HG02970 (cell line): ENCODE results near the gene SPSB4.

Experiments used
- ATAC-seq: cut with Tn5 transposase; IDR thresholded peaks from one replicate; pipeline ENCODE4 v1.9.1; 2021; ENCODE audit warnings: mild to moderate bottlenecking, moderate library complexity, moderate number of reproducible peaks; ENCODE audit not compliant: unreplicated experiment, low FRiP score

SPSB4 gene

DNA sequence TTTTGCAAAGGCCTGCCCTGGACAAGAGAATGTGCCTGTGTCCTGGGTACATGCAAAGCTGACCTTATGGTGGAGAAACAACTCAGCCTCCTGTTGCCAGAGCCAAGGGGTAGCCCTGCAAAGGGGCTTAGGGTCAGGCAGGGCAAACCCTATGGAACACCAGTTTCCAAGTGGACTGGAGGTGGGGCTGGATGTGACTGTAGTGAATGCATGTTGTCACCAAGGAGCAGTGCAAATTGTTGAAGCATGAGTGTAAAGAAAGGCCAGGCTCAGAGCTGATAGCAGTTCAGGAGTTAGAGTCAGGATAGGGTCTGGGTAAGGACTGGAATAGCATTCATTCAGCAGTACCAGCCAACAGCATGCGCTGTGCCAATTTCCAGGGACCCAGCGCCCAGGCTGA is 97.6 kb downstream of the SPSB4 start:
- ATAC-seq = no peak

GRCh38 chr3:141150081-141150830 is 99.1 kb downstream of the SPSB4 start:
- no peak for ATAC-seq

GRCh38 chr3:141150931-141151330 is 99.8 kb downstream of the SPSB4 start:
- ATAC-seq = no peak

GRCh38 chr3:141151439-141151838 is 100.3 kb downstream of the SPSB4 start:
- no peak for ATAC-seq

- no peak for ATAC-seq
Observed at GRCh38 chr3:141152130-141152529, 101.0 kb downstream of the SPSB4 start.

DNA sequence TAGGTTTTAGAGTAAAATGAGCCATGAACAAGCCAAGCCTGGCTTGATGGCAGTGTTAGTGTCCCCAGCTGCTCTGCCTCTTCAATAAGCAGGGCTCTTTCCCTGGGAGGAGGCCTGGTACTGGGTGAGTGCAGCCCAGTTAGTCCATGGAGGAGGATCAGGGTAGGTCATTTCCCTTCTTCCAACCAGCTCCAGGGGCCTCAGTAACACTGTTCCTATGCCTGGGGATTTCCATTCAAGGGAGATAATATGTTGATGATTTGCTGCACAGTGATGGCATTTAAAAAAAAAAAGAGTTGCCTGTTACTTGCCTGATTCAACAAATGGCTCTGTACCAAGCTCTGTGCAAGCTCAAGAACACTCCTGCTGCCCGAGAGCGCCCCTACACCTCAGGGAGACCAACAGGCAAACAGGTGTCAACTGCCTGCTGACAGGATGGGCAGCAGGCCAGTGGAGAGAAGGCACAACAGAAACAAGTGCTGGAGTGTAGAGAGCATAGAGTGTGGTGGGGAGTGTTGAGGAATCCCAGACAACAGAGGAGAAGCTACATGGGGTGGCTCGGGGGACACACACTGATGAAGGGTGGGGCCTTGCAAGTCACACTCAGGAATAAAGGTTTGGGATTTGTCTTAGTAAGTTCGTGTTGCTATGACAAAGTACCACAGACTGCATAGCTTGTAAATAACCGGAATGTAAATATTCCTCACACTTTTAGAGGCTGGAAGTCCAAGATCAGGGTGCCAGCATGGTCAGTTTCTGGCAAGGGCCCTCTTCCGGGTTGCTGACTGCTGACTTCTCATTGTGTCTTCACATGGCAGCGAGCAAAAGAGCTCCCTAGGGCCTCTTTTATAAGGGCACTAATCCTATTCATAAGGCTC is 101.9 kb downstream of the SPSB4 start:
- no peak for ATAC-seq

GRCh38 chr3:141153679-141153966 is 102.5 kb downstream of the SPSB4 start:
- ATAC-seq = no peak

- ATAC-seq = no peak
Observed at GRCh38 chr3:141164852-141165251, 113.7 kb downstream of the SPSB4 start.

DNA sequence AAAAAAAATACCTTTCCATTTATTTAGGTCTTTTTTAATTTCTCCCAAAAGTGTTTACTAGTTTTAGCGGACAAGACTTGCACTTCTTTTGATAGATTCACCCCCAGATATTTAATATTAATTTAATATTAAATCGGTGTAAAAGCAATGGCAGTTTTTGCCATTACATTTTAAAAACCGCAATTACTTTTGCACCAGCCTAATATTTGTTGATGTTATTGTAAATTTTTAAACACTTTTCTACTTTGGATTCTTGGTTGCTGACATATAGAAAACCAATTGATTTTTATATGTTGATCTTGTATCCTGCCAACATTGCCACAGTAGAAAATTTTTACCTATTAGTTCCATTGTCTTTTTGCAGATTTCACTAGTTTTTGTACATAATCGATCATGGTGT is 116.5 kb downstream of the SPSB4 start:
- ATAC-seq = no peak

DNA sequence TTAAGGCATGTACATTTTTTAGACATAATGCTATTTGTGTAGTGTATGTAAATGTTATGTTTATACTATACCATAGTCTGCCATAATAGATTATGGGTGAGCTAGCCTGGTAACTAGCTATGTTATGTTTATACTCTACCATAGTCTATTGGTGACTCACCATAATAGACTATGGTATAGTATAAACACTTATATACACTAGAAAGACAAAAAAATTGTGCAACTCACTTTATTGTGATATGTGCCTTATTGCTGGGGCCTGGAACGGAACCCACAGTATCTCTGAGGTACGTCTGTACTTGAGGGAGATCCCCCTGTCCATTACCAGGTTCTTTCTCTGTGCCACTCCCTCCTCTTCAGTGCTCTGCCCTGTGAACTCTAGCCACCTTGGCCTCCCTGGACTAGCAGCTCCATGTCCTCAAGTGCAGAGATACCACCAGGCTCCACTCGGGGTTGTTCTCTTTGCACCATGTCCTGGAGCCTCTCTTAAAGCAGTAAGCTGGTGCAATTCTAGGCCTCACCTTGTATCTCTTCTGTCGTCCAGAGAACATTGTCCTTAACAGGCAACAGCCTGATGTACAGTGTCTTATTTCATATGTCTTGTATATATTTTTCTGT is 119.6 kb downstream of the SPSB4 start:
- no peak for ATAC-seq

- no peak for ATAC-seq
Observed at GRCh38 chr3:141174674-141175073, 123.5 kb downstream of the SPSB4 start.

DNA sequence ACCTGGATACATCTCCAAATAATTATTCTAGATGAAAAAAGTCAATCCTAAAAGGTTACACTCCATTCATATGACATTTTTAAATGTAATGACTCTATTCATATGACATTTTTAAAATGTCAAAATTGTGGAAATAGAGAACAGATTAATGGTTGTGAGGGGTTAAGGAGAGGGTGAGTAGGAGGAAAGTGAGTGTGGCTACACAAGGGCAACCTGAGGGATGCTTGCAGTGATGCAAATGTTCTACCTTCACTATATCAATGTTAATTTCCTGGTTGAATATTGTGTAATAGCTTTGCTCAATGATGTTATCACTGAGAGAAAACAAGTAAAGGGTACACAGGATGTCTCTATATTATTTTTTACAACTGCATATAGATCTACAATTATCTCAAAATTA is 125.6 kb downstream of the SPSB4 start:
- ATAC-seq = no peak

DNA sequence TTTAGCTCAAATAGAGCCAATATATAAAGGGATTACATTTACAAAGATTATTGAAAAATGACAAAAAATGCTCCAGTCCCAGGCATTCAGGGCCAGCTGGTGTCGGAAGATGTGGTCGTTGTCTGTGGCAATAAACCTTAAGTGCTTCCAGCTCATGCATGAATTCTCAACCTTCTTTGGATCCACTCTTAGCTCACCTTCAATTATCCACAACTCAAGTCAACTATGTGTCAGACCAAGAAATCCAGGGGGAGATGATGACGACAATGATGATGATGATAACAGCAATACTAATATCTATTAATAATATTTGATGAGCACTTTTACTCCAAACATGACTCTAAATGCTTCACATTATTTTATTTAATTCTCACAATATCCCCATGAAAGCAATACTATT is 126.9 kb downstream of the SPSB4 start:
- ATAC-seq = no peak

DNA sequence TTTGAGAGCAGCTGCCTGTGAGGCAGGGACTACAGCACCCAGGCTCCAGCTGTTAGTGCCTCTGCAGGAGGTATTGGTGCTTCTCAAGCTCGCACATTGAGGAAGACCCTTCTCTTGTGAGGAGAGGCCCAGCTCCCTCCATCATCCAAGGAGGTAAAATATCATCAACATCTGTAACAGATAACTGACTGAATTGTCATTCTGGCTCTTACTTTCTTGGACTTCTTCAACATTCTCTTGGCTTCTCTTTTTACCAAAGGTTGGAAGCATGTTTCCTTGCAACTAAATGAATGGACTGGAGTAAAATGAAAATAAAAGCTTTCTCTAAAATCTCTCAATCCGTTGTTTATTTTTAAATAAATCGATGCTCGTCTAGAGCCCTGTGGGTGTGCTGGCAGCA is 127.4 kb downstream of the SPSB4 start:
- ATAC-seq = no peak

- ATAC-seq = no peak
Observed at GRCh38 chr3:141179983-141180382, 128.8 kb downstream of the SPSB4 start.

DNA sequence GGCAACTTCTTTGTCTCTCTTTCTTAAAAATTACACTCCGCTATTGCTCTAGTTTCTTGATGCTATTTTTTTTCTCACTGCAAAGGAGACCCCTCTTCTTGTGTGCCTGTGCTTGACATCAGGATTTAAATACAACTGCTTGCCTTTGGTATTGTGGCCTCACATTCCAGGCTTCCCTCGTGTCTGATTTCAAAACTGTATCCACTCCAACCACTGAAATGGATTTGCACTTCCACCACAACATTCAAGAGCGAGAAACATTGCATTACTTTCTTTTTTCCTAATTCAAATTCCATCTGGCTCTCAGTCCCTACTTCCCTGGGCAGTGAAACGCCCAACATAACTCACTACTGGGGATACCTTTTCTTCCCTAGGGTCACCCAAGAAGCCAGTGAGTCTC is 130.0 kb downstream of the SPSB4 start:
- no peak for ATAC-seq

GRCh38 chr3:141181819-141182218 is 130.7 kb downstream of the SPSB4 start:
- no peak for ATAC-seq

GRCh38 chr3:141183606-141184005 is 132.5 kb downstream of the SPSB4 start:
- ATAC-seq = no peak

GRCh38 chr3:141184430-141184829 is 133.3 kb downstream of the SPSB4 start:
- ATAC-seq = no peak

DNA sequence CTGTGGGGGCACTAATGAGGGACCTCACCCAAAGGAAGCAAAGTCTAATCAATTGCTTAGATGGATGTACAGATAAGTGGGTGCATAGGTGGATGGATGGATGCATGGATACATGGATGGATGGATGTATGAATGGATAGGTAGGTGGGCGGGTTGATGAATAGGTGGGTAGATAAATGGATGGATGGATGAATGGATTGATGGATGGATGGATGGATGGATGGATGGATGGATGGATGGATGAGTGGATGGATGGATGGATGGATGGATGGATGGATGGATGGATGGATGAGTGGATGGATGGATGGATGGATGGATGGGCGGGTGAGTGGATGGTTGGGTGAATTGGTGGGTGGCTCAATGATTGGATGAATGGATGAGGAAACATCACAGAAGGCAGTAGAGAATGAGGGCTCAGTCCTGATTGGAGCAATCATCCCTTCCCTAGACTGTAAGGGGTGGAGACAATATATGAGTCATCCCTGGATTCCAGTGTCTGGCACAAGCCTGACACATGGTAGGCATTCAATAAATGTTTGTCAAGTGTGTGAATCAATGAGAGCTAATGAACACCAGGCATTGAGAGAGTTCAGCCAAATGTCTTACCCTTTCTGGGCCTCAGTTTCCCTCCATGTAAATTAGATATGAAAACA is 140.1 kb downstream of the SPSB4 start:
- no peak for ATAC-seq

DNA sequence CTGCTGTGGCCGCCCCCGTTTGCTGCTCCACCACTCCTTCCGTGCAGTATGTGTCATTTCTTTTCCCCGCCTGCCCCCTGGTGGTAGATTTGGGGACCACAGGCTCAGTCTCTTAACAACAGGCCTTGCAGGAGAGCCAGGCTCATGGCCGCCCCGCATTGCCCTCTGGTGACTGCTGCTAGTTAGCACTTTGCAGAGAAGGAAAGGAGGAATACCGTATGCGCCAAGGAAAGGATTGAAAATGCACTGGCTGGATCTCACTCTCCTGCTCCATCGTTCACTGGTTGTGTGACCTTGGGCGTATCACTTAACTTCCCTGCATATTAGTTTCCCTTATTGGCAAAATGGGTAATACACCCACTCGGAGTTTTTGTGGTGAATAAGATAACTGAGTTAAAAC is 141.2 kb downstream of the SPSB4 start:
- peak; percentile 95 for ATAC-seq
